Measurements from ENCODE around the gene B3GAT1. TPM values are rescaled to one million over a fixed set of nuclear protein-coding genes. Genes with fewer than 3 reads are reported as not detected.

The B3GAT1 gene
- total and polyA plus RNA-seq, 2 experiments from 2014 or later = 4.8 to 28.3 TPM

GRCh38 chr11:134347441-134347840 is 64.6 kb downstream of the B3GAT1 start:
- Mint-ChIP-seq H3K9me3 (no peaks in the 10 kb centered on the region), H3K27ac (no peak overlapping the region), H3K4me3 (no peak overlapping the region), H3K36me3 (ENCODE audit: low read depth) (no peaks in the 10 kb centered on the region), H3K27me3 (ENCODE audit: insufficient read depth, low read depth, poor library complexity) (peaks cover 6% of the 10 kb centered on the region), H3K4me1 (peaks cover 25% of the 10 kb centered on the region)
- H3K9me2 ChIP-seq (ENCODE audit: insufficient read depth) = 0 out of 2 replicates have a peak, but pooled peaks cover 3% of the 10 kb centered on the region
- no peaks in the 10 kb centered on the region for H3K79me2 ChIP-seq (replicated peaks; ENCODE audit: insufficient read depth)
- no peaks in the 10 kb centered on the region for H3K27me3 ChIP-seq (ENCODE audit: insufficient read depth)
- peaks cover 16% of the 10 kb centered on the region for H3K4me1 ChIP-seq (ENCODE audit: insufficient read depth)
- H3K4me2 ChIP-seq = no peak overlapping the region
- H3K27ac ChIP-seq (ENCODE audit: low read depth) = no peak overlapping the region
- no peaks in the 10 kb centered on the region for H3K36me3 ChIP-seq (ENCODE audit: insufficient read depth)
- H3K4me3 ChIP-seq = no peak overlapping the region
- ATAC-seq (no peak), DNase-seq (ENCODE audit: low spot score) (no peak)
- H3F3A ChIP-seq (replicated peaks; ENCODE audit: low read depth) = no peaks in the 10 kb centered on the region
- TF ChIP-seq CTCF (conservative IDR thresholded peaks at IDR 0.05; ENCODE audit: low read depth in 2 of 2) = no peak
- TF ChIP-seq CREB1 (CRISPR knock-in tag; IDR thresholded peaks at IDR 0.05; ENCODE audit: low read depth) = no peak
- TF ChIP-seq POLR2AphosphoS5 (IDR thresholded peaks at IDR 0.05; ENCODE audit: low read depth) = no peak
- TF ChIP-seq STAT1 (IDR thresholded peaks at IDR 0.05; ENCODE audit: unreplicated experiment) = no peak
- TF ChIP-seq ETS1 (IDR thresholded peaks at IDR 0.05) = no peak
- no peak for TF ChIP-seq EZH2phosphoT487 (IDR thresholded peaks at IDR 0.05; ENCODE audit: unreplicated experiment)
- no peak for TF ChIP-seq ZNF462 (CRISPR knock-in tag; IDR thresholded peaks at IDR 0.05)
- no peak for TF ChIP-seq EZH2 (IDR thresholded peaks at IDR 0.05; ENCODE audit: low read depth, unreplicated experiment)
- TF ChIP-seq ZNF114 (CRISPR knock-in tag; IDR thresholded peaks at IDR 0.05) = no peak
- TF ChIP-seq NANOG (IDR thresholded peaks at IDR 0.05; ENCODE audit: borderline replicate concordance) = no peak
- TF ChIP-seq ZNF331 (CRISPR knock-in tag; IDR thresholded peaks at IDR 0.05; ENCODE audit: low read depth) = no peak
- TF ChIP-seq REST (IDR thresholded peaks at IDR 0.05; ENCODE audit: unreplicated experiment) = no peak
- TF ChIP-seq JUNB (IDR thresholded peaks at IDR 0.05; ENCODE audit: unreplicated experiment) = no peak
- no peak overlapping the region for H2AFZ ChIP-seq
- no peaks in the 10 kb centered on the region for H4K20me1 ChIP-seq (replicated peaks; ENCODE audit: insufficient read depth)
